OCI-LY3 (cell line): ENCODE measurements around the gene RIPOR1.

Experiments used
- EZH2phosphoT487 ChIP-seq: fragments of 200-600 bp; shearing (Covaris generic); IDR thresholded peaks from 2 replicates; pipeline ENCODE4 v1.6.1; 2018; ENCODE audit warnings: antibody characterized with exemption, mixed run types, low read depth
- TF ChIP-seq, protein P1 (sequence below): fragments of 200-600, 300-600 bp; sonication (generic); IDR thresholded peaks from 2 replicates; pipeline ENCODE4 v1.5.1; 2014; ENCODE audit warnings: antibody characterized with exemption, low read length, low read depth

DNA sequence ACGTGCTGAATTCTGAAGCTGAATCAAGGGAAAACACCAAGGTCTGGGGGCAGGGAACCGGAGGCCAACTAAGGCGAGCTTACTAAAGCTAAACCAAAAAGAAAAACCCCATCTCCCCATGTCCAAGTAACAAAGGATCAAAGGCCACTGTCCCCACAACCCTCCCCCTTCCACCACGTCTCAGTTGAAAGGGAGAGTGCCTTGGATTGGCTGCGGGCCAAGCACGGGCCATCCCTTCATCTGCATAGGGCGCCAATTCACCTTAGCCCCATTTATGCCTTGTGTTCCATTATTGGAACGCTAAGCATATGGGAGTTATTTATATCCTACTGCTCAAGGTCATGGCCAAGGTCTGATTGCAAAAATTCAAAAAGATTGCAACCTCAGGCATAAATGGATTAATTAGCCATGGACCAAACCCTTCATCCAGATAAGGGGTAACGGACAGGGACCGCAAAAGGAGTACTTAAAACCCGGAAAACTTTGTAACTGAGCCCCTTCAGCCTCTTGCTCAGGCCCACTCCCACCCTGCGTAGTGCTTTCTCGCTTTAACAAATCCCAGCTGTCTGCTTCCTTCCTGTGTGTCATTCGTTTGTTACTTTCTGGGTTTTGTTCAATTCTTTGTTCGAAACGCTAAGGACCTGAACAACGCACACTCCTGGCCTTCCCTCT lies 46.9 kb upstream of the RIPOR1 start:
- TF ChIP-seq, protein P1, sequence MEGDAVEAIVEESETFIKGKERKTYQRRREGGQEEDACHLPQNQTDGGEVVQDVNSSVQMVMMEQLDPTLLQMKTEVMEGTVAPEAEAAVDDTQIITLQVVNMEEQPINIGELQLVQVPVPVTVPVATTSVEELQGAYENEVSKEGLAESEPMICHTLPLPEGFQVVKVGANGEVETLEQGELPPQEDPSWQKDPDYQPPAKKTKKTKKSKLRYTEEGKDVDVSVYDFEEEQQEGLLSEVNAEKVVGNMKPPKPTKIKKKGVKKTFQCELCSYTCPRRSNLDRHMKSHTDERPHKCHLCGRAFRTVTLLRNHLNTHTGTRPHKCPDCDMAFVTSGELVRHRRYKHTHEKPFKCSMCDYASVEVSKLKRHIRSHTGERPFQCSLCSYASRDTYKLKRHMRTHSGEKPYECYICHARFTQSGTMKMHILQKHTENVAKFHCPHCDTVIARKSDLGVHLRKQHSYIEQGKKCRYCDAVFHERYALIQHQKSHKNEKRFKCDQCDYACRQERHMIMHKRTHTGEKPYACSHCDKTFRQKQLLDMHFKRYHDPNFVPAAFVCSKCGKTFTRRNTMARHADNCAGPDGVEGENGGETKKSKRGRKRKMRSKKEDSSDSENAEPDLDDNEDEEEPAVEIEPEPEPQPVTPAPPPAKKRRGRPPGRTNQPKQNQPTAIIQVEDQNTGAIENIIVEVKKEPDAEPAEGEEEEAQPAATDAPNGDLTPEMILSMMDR, result no peak
- TF ChIP-seq EZH2phosphoT487, result no peak
